T-helper 2 cell treated with Interferon-gamma antibody and Interleukin-4, amounts not matched to agents 5 μg/mL and 100 μg/mL, for 36 hours (primary cell): Measurements from ENCODE around the gene PLA2G2A.

Source experiments
- DNase-seq: peaks from one replicate; pipeline ENCODE4 v3.0.0; 2021; ENCODE audit warnings: low spot score
- H3K27ac Mint-ChIP-seq: one replicate; pipeline ENCODE4 v1.8.0; 2021; ENCODE audit warnings: mild to moderate bottlenecking, mixed read lengths
- H3K27me3 Mint-ChIP-seq: one replicate; pipeline ENCODE4 v1.8.0; 2021; ENCODE audit warnings: low read depth, mixed read lengths
- H3K36me3 Mint-ChIP-seq: one replicate; pipeline ENCODE4 v1.8.0; 2021; ENCODE audit warnings: low read depth, mixed read lengths
- H3K4me1 Mint-ChIP-seq: one replicate; pipeline ENCODE4 v1.8.0; 2021; ENCODE audit warnings: low read depth, mixed read lengths
- H3K4me3 Mint-ChIP-seq: one replicate; pipeline ENCODE4 v1.8.0; 2022; ENCODE audit warnings: mild to moderate bottlenecking, moderate library complexity, mixed read lengths
- H3K9me3 Mint-ChIP-seq: one replicate; pipeline ENCODE4 v1.8.0; 2021; ENCODE audit warnings: mixed read lengths

The PLA2G2A gene

GRCh38 chr1:19960591-19960990 lies 18.8 kb downstream of the PLA2G2A start:
- Mint-ChIP-seq H3K4me1 (no peaks in the 10 kb centered on the region), H3K36me3 (no peaks in the 10 kb centered on the region), H3K27ac (no peak overlapping the region), H3K27me3 (peaks cover 7% of the 10 kb centered on the region), H3K9me3 (no peaks in the 10 kb centered on the region), H3K4me3 (no peak overlapping the region)
- no peak for DNase-seq

- no peak overlapping the region for H3K27ac Mint-ChIP-seq
- no peak for DNase-seq
- peaks cover 8% of the 10 kb centered on the region for H3K27me3 Mint-ChIP-seq
- H3K9me3 Mint-ChIP-seq: no peaks in the 10 kb centered on the region
- H3K4me3 Mint-ChIP-seq: no peak overlapping the region
- no peaks in the 10 kb centered on the region for H3K36me3 Mint-ChIP-seq
- H3K4me1 Mint-ChIP-seq: no peaks in the 10 kb centered on the region
Observed at GRCh38 chr1:19957779-19958178, 21.6 kb downstream of the PLA2G2A start.

GRCh38 chr1:19955534-19956170 lies 23.8 kb downstream of the PLA2G2A start:
- Mint-ChIP-seq H3K27ac (no peak overlapping the region), H3K9me3 (no peaks in the 10 kb centered on the region), H3K36me3 (no peaks in the 10 kb centered on the region), H3K4me3 (no peak overlapping the region), H3K27me3 (peaks cover 11% of the 10 kb centered on the region), H3K4me1 (no peaks in the 10 kb centered on the region)
- DNase-seq: no peak

- no peaks in the 10 kb centered on the region for H3K9me3 Mint-ChIP-seq
- no peak overlapping the region for H3K27ac Mint-ChIP-seq
- H3K27me3 Mint-ChIP-seq: peaks cover 12% of the 10 kb centered on the region
- H3K36me3 Mint-ChIP-seq: no peaks in the 10 kb centered on the region
- no peak for DNase-seq
- no peak overlapping the region for H3K4me3 Mint-ChIP-seq
- no peaks in the 10 kb centered on the region for H3K4me1 Mint-ChIP-seq
Observed at GRCh38 chr1:19954059-19954458, 25.4 kb downstream of the PLA2G2A start.

GRCh38 chr1:19949016-19949415 lies 30.4 kb downstream of the PLA2G2A start:
- Mint-ChIP-seq H3K9me3 (no peaks in the 10 kb centered on the region), H3K36me3 (no peaks in the 10 kb centered on the region), H3K4me3 (no peak overlapping the region), H3K27me3 (peaks cover 23% of the 10 kb centered on the region), H3K27ac (no peak overlapping the region), H3K4me1 (no peaks in the 10 kb centered on the region)
- no peak for DNase-seq

GRCh38 chr1:19946971-19947370 lies 32.4 kb downstream of the PLA2G2A start:
- H3K36me3 Mint-ChIP-seq: no peaks in the 10 kb centered on the region
- H3K27me3 Mint-ChIP-seq: peaks cover 14% of the 10 kb centered on the region
- H3K27ac Mint-ChIP-seq: no peak overlapping the region
- H3K9me3 Mint-ChIP-seq: no peaks in the 10 kb centered on the region
- DNase-seq: no peak
- H3K4me1 Mint-ChIP-seq: no peaks in the 10 kb centered on the region
- no peak overlapping the region for H3K4me3 Mint-ChIP-seq

- Mint-ChIP-seq H3K9me3 (no peaks in the 10 kb centered on the region), H3K4me1 (no peaks in the 10 kb centered on the region), H3K36me3 (no peaks in the 10 kb centered on the region), H3K27me3 (peaks cover 14% of the 10 kb centered on the region), H3K27ac (no peak overlapping the region), H3K4me3 (no peak overlapping the region)
- DNase-seq: no peak
Observed at GRCh38 chr1:19946331-19946751, 33.1 kb downstream of the PLA2G2A start.

GRCh38 chr1:19945914-19946313 lies 33.5 kb downstream of the PLA2G2A start:
- no peak overlapping the region for H3K4me3 Mint-ChIP-seq
- no peaks in the 10 kb centered on the region for H3K9me3 Mint-ChIP-seq
- H3K27ac Mint-ChIP-seq: no peak overlapping the region
- no peaks in the 10 kb centered on the region for H3K4me1 Mint-ChIP-seq
- H3K36me3 Mint-ChIP-seq: no peaks in the 10 kb centered on the region
- peaks cover 14% of the 10 kb centered on the region for H3K27me3 Mint-ChIP-seq
- no peak for DNase-seq

GRCh38 chr1:19942657-19943056 lies 36.8 kb downstream of the PLA2G2A start:
- DNase-seq: no peak
- H3K4me1 Mint-ChIP-seq: no peaks in the 10 kb centered on the region
- H3K4me3 Mint-ChIP-seq: no peak overlapping the region
- no peaks in the 10 kb centered on the region for H3K9me3 Mint-ChIP-seq
- no peaks in the 10 kb centered on the region for H3K36me3 Mint-ChIP-seq
- H3K27ac Mint-ChIP-seq: no peak overlapping the region
- H3K27me3 Mint-ChIP-seq: peaks cover 9% of the 10 kb centered on the region

GRCh38 chr1:19942088-19942487 lies 37.3 kb downstream of the PLA2G2A start:
- no peaks in the 10 kb centered on the region for H3K9me3 Mint-ChIP-seq
- no peaks in the 10 kb centered on the region for H3K36me3 Mint-ChIP-seq
- H3K4me3 Mint-ChIP-seq: no peak overlapping the region
- H3K27ac Mint-ChIP-seq: no peak overlapping the region
- no peak for DNase-seq
- H3K4me1 Mint-ChIP-seq: no peaks in the 10 kb centered on the region
- peaks cover 9% of the 10 kb centered on the region for H3K27me3 Mint-ChIP-seq

GRCh38 chr1:19941206-19941568 lies 38.2 kb downstream of the PLA2G2A start:
- H3K4me3 Mint-ChIP-seq: no peak overlapping the region
- no peaks in the 10 kb centered on the region for H3K36me3 Mint-ChIP-seq
- no peak overlapping the region for H3K27ac Mint-ChIP-seq
- no peaks in the 10 kb centered on the region for H3K9me3 Mint-ChIP-seq
- peaks cover 2% of the 10 kb centered on the region for H3K27me3 Mint-ChIP-seq
- no peak for DNase-seq
- no peaks in the 10 kb centered on the region for H3K4me1 Mint-ChIP-seq

GRCh38 chr1:19940486-19941205 lies 38.8 kb downstream of the PLA2G2A start:
- no peaks in the 10 kb centered on the region for H3K27me3 Mint-ChIP-seq
- H3K4me3 Mint-ChIP-seq: no peak overlapping the region
- no peak overlapping the region for H3K27ac Mint-ChIP-seq
- no peaks in the 10 kb centered on the region for H3K4me1 Mint-ChIP-seq
- no peaks in the 10 kb centered on the region for H3K9me3 Mint-ChIP-seq
- no peaks in the 10 kb centered on the region for H3K36me3 Mint-ChIP-seq
- no peak for DNase-seq

- Mint-ChIP-seq H3K4me1 (no peaks in the 10 kb centered on the region), H3K9me3 (no peaks in the 10 kb centered on the region)
- no peak for DNase-seq
Observed at GRCh38 chr1:19938472-19938871, 40.9 kb downstream of the PLA2G2A start.

GRCh38 chr1:19936061-19936750 lies 43.2 kb downstream of the PLA2G2A start:
- H3K4me1 Mint-ChIP-seq: no peaks in the 10 kb centered on the region
- no peak for DNase-seq
- peaks cover 2% of the 10 kb centered on the region for H3K36me3 Mint-ChIP-seq
- no peaks in the 10 kb centered on the region for H3K27me3 Mint-ChIP-seq
- H3K9me3 Mint-ChIP-seq: peaks cover 19% of the 10 kb centered on the region
- H3K27ac Mint-ChIP-seq: no peak overlapping the region
- no peak overlapping the region for H3K4me3 Mint-ChIP-seq

More at GRCh38 chr1:19938472-19938871, 40.9 kb downstream of the PLA2G2A start:
- Mint-ChIP-seq H3K27ac (no peak overlapping the region), H3K36me3 (no peaks in the 10 kb centered on the region), H3K4me3 (no peak overlapping the region), H3K27me3 (no peaks in the 10 kb centered on the region)
